SK-N-SH treated with all-trans-retinoic acid at 6 μM for 48 hours (cell line): Measurements from ENCODE around the gene STEAP2.

Experiments
- ARNTL ChIP-seq: fragments of 450-650 bp; formaldehyde crosslinking; IDR thresholded peaks from 2 replicates; pipeline ENCODE4 v1.5.0; 2020; ENCODE audit warnings: low read depth, mild to moderate bottlenecking, moderate library complexity, borderline replicate concordance
- ESRRG ChIP-seq: fragments of 250-450 bp; sonication (Bioruptor Pico); IDR thresholded peaks from 2 replicates; pipeline ENCODE4 v1.6.1; 2021; ENCODE audit warnings: mild to moderate bottlenecking
- TF ChIP-seq, protein P1 (sequence below): fragments of 250-450 bp; sonication (Bioruptor Pico); IDR thresholded peaks from 2 replicates; pipeline ENCODE4 v1.8.0; 2020; ENCODE audit warnings: mild to moderate bottlenecking, moderate library complexity, borderline replicate concordance

DNA sequence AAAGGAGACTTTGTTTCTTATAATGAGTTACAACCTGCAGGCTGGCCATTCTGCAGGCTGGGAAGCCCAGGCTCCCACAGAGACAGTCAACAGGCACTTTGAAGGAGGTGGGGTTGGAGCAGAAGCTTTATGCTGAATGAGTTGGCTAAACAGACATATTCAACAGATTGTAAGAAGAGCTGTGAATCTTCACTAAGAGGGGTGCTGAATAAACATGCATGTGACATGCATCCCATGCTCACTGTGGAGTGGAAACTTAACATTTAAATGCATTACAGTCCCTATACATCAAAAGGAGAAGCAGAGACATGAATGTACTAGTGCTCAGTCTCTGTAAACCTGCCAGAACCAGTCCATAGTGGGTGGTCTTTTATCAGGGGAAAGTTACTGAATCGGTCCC lies 32.0 kb downstream of the STEAP2 start:
- TF ChIP-seq, protein P1, sequence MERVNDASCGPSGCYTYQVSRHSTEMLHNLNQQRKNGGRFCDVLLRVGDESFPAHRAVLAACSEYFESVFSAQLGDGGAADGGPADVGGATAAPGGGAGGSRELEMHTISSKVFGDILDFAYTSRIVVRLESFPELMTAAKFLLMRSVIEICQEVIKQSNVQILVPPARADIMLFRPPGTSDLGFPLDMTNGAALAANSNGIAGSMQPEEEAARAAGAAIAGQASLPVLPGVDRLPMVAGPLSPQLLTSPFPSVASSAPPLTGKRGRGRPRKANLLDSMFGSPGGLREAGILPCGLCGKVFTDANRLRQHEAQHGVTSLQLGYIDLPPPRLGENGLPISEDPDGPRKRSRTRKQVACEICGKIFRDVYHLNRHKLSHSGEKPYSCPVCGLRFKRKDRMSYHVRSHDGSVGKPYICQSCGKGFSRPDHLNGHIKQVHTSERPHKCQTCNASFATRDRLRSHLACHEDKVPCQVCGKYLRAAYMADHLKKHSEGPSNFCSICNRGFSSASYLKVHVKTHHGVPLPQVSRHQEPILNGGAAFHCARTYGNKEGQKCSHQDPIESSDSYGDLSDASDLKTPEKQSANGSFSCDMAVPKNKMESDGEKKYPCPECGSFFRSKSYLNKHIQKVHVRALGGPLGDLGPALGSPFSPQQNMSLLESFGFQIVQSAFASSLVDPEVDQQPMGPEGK (CRISPR knock-in tag), result no peak
- TF ChIP-seq ARNTL (CRISPR knock-in tag) (no peak), ESRRG (CRISPR knock-in tag) (no peak)
